Epithelial cell of proximal tubule (primary cell): ENCODE data around the gene RANBP1. TPM values are rescaled to one million over a fixed set of nuclear protein-coding genes. Genes with fewer than 3 reads are reported as not detected.

Experiments
- DNase-seq: peaks from one replicate; pipeline ENCODE4 v3.0.0-alpha.2; 2011; ENCODE audit warnings: low read depth
- H3K4me3 ChIP-seq: 2 replicates; pipeline ENCODE4 v1.5.1; 2011; ENCODE audit warnings: low read depth, mild to moderate bottlenecking, low read length
- CTCF ChIP-seq: conservative IDR thresholded peaks from 2 replicates; pipeline ENCODE4 v1.5.1; 2012; ENCODE audit warnings: low read depth, mild to moderate bottlenecking, low read length
- total RNA-seq: library from RNA; depleted of rRNA; stranded (reverse); fragments of >200 nt; gene quantifications from 2 replicates; pipeline ENCODE4 v1.2.3, GENCODE V29; 2015

The RANBP1 gene
- total RNA-seq, 1 donor from 2014 or later, result 1,034 TPM

- DNase-seq, result peak; percentile 33
- no peak for TF ChIP-seq CTCF
- H3K4me3 ChIP-seq, result peak within 1 kb of the TSS; percentile 79
These were observed 36.0 kb upstream of the RANBP1 start, which contains the start of gene DGCR8 for GRCh38 chr22:20079745-20080444. TSS of gene DGCR8 (plus strand) at chr22:20080241. CDS start at chr22:20085964, 5,723 bp downstream.

GRCh38 chr22:20080445-20080775 lies 35.5 kb upstream of the RANBP1 start:
- DNase-seq, result no peak
- TF ChIP-seq CTCF, result no peak
- H3K4me3 ChIP-seq, result peak overlapping the region; percentile 79

- no peak for DNase-seq
- H3K4me3 ChIP-seq, result peak overlapping the region; percentile 79
- TF ChIP-seq CTCF, result no peak
These were observed 34.9 kb upstream of the RANBP1 start for GRCh38 chr22:20080776-20081654.

GRCh38 chr22:20083157-20083890 lies 32.6 kb upstream of the RANBP1 start:
- no peak for DNase-seq
- H3K4me3 ChIP-seq, result no peak overlapping the region
- no peak for TF ChIP-seq CTCF

- DNase-seq, result no peak
- no peak overlapping the region for H3K4me3 ChIP-seq
- TF ChIP-seq CTCF, result no peak
These were observed 31.9 kb upstream of the RANBP1 start for GRCh38 chr22:20083891-20084546.

GRCh38 chr22:20084547-20085413 lies 31.1 kb upstream of the RANBP1 start:
- no peak overlapping the region for H3K4me3 ChIP-seq
- peak; percentile 43 for TF ChIP-seq CTCF
- DNase-seq, result no peak
